Endothelial cell of umbilical vein (primary cell): ENCODE results near the gene HDAC9. TPM values are rescaled to one million over a fixed set of nuclear protein-coding genes. Genes with fewer than 3 reads are reported as not detected.

Experiments
- BruUV-seq: library from RNA; stranded (reverse); fragments of 400-500 nt; replicated peaks from 2 replicates; lab custom pipeline; 2021; lab: Mats Ljungman, UMichigan
- CTCF ChIA-PET: fragments of 300-600, 350-600 bp; sonication (Branson Sonifier 250); formaldehyde crosslinking; loops from one replicate; lab custom pipeline; 2021; ENCODE audit warnings: antibody characterized with exemption, inconsistent platforms; lab: Charles Lee
- POLR2A ChIA-PET: fragments of 300-600, 350-600 bp; sonication (Branson Sonifier 250); formaldehyde crosslinking; loops from one replicate; lab custom pipeline; 2021; ENCODE audit warnings: antibody characterized with exemption, inconsistent platforms; lab: Charles Lee
- DNase-seq: peaks from one replicate; pipeline ENCODE4 v3.0.0-alpha.2; 2011; ENCODE audit warnings: low read depth, low spot score
- FAIRE-seq: peaks from 2 replicates; lab custom pipeline; 2011; peaks lifted over from hg19 to GRCh38; lab: Jason Lieb, UNC
- H2AFZ ChIP-seq: 2 replicates; pipeline ENCODE4 v1.6.0; 2012; ENCODE audit warnings: low read depth, low read length, control low read depth, inconsistent platforms
- H3K27ac ChIP-seq: 2 replicates; pipeline ENCODE4 v1.5.1; 2011; ENCODE audit warnings: low read depth, mild to moderate bottlenecking, control low read depth, low read length, moderate library complexity; ENCODE audit not compliant: insufficient read depth
- H3K27me3 ChIP-seq, 2 experiments: 2 replicates each; pipeline versions ENCODE4 v1.6.0 to v1.6.1; 2011; ENCODE audit warnings: low read length in 2 of 2, mixed read lengths in 1 of 2; ENCODE audit not compliant: control insufficient read depth in 2 of 2, insufficient read depth in 2 of 2
- H3K36me3 ChIP-seq, 2 experiments: 2 replicates in 1 of 2; 3 replicates in 1 of 2; pipeline ENCODE4 v1.5.1; 2011; ENCODE audit warnings: low read length in 2 of 2, mild to moderate bottlenecking in 1 of 2, moderate library complexity in 1 of 2; ENCODE audit not compliant: control insufficient read depth in 2 of 2, insufficient read depth in 2 of 2; ENCODE audit errors: extremely low read depth in 1 of 2
- H3K4me1 ChIP-seq: 3 replicates; pipeline ENCODE4 v1.5.1; 2011; ENCODE audit warnings: mild to moderate bottlenecking, low read length; ENCODE audit not compliant: control insufficient read depth, insufficient read depth; ENCODE audit errors: extremely low read depth
- H3K4me2 ChIP-seq: 2 replicates; pipeline ENCODE4 v1.6.1; 2011; ENCODE audit warnings: low read length, control low read depth, mixed read lengths; ENCODE audit not compliant: insufficient read depth
- H3K4me3 ChIP-seq, 3 experiments: fragments of 200-600 bp in 1 of 3; sonication (generic), shearing (Covaris generic) in 1 of 3; replicated peaks in 1 of 3; 2 replicates each; pipeline ENCODE4 v1.5.1; 2011 to 2016; ENCODE audit warnings: control low read depth in 3 of 3, low read length in 3 of 3, mild to moderate bottlenecking in 2 of 3, inconsistent platforms in 1 of 3, low read depth in 1 of 3, moderate library complexity in 1 of 3; ENCODE audit not compliant: insufficient read depth in 1 of 3
- H3K79me2 ChIP-seq: 2 replicates; pipeline ENCODE4 v1.6.0; 2012; ENCODE audit warnings: low read length, inconsistent platforms; ENCODE audit not compliant: control insufficient read depth, insufficient read depth
- H3K9ac ChIP-seq: replicated peaks from 2 replicates; pipeline ENCODE3; 2011; ENCODE audit warnings: low read length, control low read depth; ENCODE audit not compliant: insufficient read depth; ENCODE audit errors: extremely low read depth
- H3K9me1 ChIP-seq: replicated peaks from 3 replicates; pipeline ENCODE4 v1.6.0; 2011; ENCODE audit warnings: mild to moderate bottlenecking, low read length; ENCODE audit not compliant: control insufficient read depth, insufficient read depth; ENCODE audit errors: extremely low read depth
- H3K9me3 ChIP-seq: replicated peaks from 2 replicates; pipeline ENCODE4 v1.5.1; 2012; ENCODE audit warnings: low read length, inconsistent platforms; ENCODE audit not compliant: control insufficient read depth, insufficient read depth
- H4K20me1 ChIP-seq: replicated peaks from 2 replicates; pipeline ENCODE3; 2011; ENCODE audit warnings: mild to moderate bottlenecking, low read length; ENCODE audit not compliant: control insufficient read depth, insufficient read depth; ENCODE audit errors: extremely low read depth
- CTCF ChIP-seq, 2 donors: IDR thresholded peaks; 1 replicate in 1 of 2; 2 replicates in 1 of 2; pipeline ENCODE4 v1.5.1; 2011; ENCODE audit warnings: low read length in 2 of 2, mild to moderate bottlenecking in 2 of 2, moderate library complexity in 2 of 2, control low read depth in 1 of 2, inconsistent platforms in 1 of 2, low read depth in 1 of 2; ENCODE audit not compliant: insufficient read depth in 1 of 2; ENCODE audit errors: extremely low read depth in 1 of 2
- EZH2 ChIP-seq: IDR thresholded peaks from 2 replicates; pipeline ENCODE4 v1.6.1; 2012; ENCODE audit warnings: borderline replicate concordance, low read depth, mild to moderate bottlenecking, moderate library complexity, low read length, inconsistent platforms; ENCODE audit not compliant: severe bottlenecking
- FOS ChIP-seq: IDR thresholded peaks from 2 replicates; pipeline ENCODE4 v1.6.1; 2011; ENCODE audit warnings: mild to moderate bottlenecking, low read length, moderate library complexity, borderline replicate concordance; ENCODE audit not compliant: insufficient read depth
- GATA2 ChIP-seq: IDR thresholded peaks from 2 replicates; pipeline ENCODE4 v1.7.0; 2011; ENCODE audit warnings: low read depth, mild to moderate bottlenecking, moderate library complexity, mixed read lengths, low read length; ENCODE audit not compliant: insufficient read length, insufficient read depth
- JUN ChIP-seq: IDR thresholded peaks from 2 replicates; pipeline ENCODE4 v1.6.1; 2011; ENCODE audit warnings: borderline replicate concordance, low read depth; ENCODE audit not compliant: insufficient read length, insufficient read depth
- MYC ChIP-seq: IDR thresholded peaks from one replicate; pipeline ENCODE4 v1.6.1; 2011; ENCODE audit warnings: mild to moderate bottlenecking, low read depth, low read length
- POLR2A ChIP-seq: IDR thresholded peaks from 2 replicates; pipeline ENCODE4 v1.6.1; 2012; ENCODE audit warnings: low read depth, mild to moderate bottlenecking, control low read depth, low read length
- POLR2AphosphoS5 ChIP-seq: IDR thresholded peaks from 2 replicates; pipeline ENCODE4 v1.6.1; 2012; ENCODE audit warnings: low read depth, mild to moderate bottlenecking, control low read depth, low read length, moderate library complexity; ENCODE audit not compliant: insufficient read depth
- dilution Hi-C: fragments of 300-500 bp; cut with MboI; formaldehyde crosslinking; loops from one replicate; pipeline ENCODE4 v1.15.0; 2019; ENCODE audit warnings: low sequenced_read_pairs; ENCODE audit not compliant: extremely low pct_ligation_motif_present
- intact Hi-C: fragments of 100-400 bp; cut with micrococcal nuclease; formaldehyde crosslinking; loops from one replicate; pipeline ENCODE4 v1.10.0; 2022
- polyA plus RNA-seq, 4 experiments: library from polyadenylated mRNA; depleted of rRNA in 3 of 4; stranded (reverse) in 3 of 4; unstranded in 1 of 4; fragments of >200 nt; gene quantifications; 2 replicates each; pipeline versions ENCODE4 v1.2.1 to v1.2.3, GENCODE V29; 2011 to 2012; ENCODE audit warnings: missing spikeins in 1 of 4
- total RNA-seq: library from RNA; stranded (reverse); gene quantifications from 2 replicates; pipeline ENCODE4 v1.2.3, GENCODE V29; 2021
- TF ChIP-seq, protein P1 (sequence below): IDR thresholded peaks from 2 replicates; pipeline ENCODE4 v1.6.1; 2011; ENCODE audit not compliant: insufficient read depth, insufficient read length

HDAC9 gene
- total and polyA plus RNA-seq, 2 donors (not counting 3 experiments of a cell fraction or from before 2014, with no cell fraction given): 1.8 to 11.6 TPM

DNA sequence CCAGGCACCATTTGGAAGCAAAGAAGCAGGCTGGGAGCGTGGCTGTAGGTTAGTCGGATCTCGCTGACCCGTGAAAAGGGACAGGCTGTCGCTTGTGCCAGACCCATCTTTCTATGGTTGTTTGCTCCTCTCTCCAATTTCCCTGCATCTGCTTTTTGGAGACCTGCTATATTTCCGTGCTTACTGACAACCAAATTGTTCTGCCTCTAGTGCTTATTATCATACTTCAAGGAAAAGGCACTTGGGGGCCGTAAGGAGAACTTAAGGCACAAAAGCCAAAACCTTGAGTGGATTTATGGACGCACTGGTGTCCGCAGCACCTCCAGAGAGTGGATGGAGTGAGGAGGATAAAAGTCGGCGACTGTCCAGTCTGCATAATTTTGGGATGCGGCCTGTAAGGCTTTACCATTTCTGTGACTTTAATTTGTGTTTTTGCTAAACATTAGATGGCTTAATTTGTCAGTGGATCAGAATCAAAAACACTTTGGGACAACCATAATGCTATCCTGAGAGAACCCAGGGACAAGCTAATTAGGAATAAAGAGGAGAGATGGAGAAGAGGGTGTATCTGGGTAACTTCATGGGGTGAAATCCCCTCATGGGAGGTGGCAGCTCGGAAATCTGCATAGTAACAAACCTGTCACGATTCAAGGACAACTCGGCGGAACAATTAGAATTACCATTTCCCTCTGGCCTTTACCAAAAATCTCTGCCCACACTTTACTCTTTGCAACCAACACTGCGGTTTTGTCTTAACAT lies 206.7 kb downstream of the HDAC9 start:
- Histone ChIP-seq H3K27me3 (no peaks in the 10 kb centered on the region), H3K4me1 (no peaks in the 10 kb centered on the region), H3K4me3 (no peak overlapping the region), H3K4me2 (no peak overlapping the region), H4K20me1 (no peaks in the 10 kb centered on the region), H2AFZ (no peak overlapping the region), H3K9ac (no peak overlapping the region), H3K79me2 (no peaks in the 10 kb centered on the region), H3K27ac (no peak overlapping the region), H3K9me3 (no peaks in the 10 kb centered on the region), H3K36me3 (no peaks in the 10 kb centered on the region), H3K9me1 (no peaks in the 10 kb centered on the region)
- no peak for DNase-seq
- no peak for FAIRE-seq
- ChIA-PET CTCF (no interaction called here), POLR2A (no interaction called here)
- no peak for TF ChIP-seq JUN
- TF ChIP-seq POLR2A: no peak
- TF ChIP-seq FOS: no peak
- TF ChIP-seq GATA2: no peak
- no peak for TF ChIP-seq POLR2AphosphoS5
- TF ChIP-seq CTCF (IDR thresholded peaks at IDR 0.05; ENCODE audit: extremely low read depth in 1 of 2, insufficient read depth in 1 of 2, low read depth in 1 of 2, low read length in 2 of 2): no peak
- TF ChIP-seq MYC: no peak
- TF ChIP-seq EZH2: no peak
- TF ChIP-seq, protein P1, sequence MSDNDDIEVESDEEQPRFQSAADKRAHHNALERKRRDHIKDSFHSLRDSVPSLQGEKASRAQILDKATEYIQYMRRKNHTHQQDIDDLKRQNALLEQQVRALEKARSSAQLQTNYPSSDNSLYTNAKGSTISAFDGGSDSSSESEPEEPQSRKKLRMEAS: no peak
- dilution Hi-C loops (no loop called here), intact Hi-C loops (no loop called here)
- BruUV-seq: no TSS peak
